PC-9 (cell line): ENCODE measurements around the gene CD6. TPM values are rescaled to one million over a fixed set of nuclear protein-coding genes. Genes with fewer than 3 reads are reported as not detected.

Experiments
- BruUV-seq: library from RNA; stranded (reverse); fragments of 400-500 nt; replicated peaks from 2 replicates; lab custom pipeline; 2021; lab: Mats Ljungman, UMichigan
- CTCF ChIA-PET: fragments of 300-600 bp; sonication (Branson Sonifier 250); formaldehyde crosslinking; loops from one replicate; lab custom pipeline; 2022; ENCODE audit warnings: antibody characterized with exemption; lab: Charles Lee
- POLR2A ChIA-PET: fragments of 300-600 bp; sonication (Branson Sonifier 250); formaldehyde crosslinking; loops from one replicate; lab custom pipeline; 2022; ENCODE audit warnings: antibody characterized with exemption; ENCODE audit not compliant: unreplicated experiment; lab: Charles Lee
- DNase-seq, 2 experiments: peaks; one replicate each; pipeline versions ENCODE4 v3.0.0 to v3.0.0-alpha.2; 2015 to 2022; ENCODE audit warnings: mixed read lengths in 1 of 2
- H2AFZ ChIP-seq: fragments of 200-600 bp; sonication (generic); 2 replicates; pipeline ENCODE4 v1.8.1; 2017; ENCODE audit warnings: antibody characterized with exemption
- H3F3A ChIP-seq: fragments of 200-600 bp; sonication (generic); 2 replicates; pipeline ENCODE4 v1.8.1; 2017; ENCODE audit warnings: antibody characterized with exemption, mild to moderate bottlenecking, low read depth; ENCODE audit not compliant: insufficient read depth
- H3K27ac ChIP-seq: fragments of 200-600 bp; sonication (generic); 2 replicates; pipeline ENCODE4 v1.6.1; 2016; ENCODE audit warnings: mixed run types
- H3K27me3 ChIP-seq: fragments of 200-600 bp; sonication (generic); 2 replicates; pipeline ENCODE4 v1.6.1; 2016; ENCODE audit warnings: low read depth, mixed run types; ENCODE audit not compliant: insufficient read depth
- H3K36me3 ChIP-seq: fragments of 200-600 bp; sonication (generic); 2 replicates; pipeline ENCODE4 v1.6.1; 2016; ENCODE audit warnings: low read depth, mixed run types
- H3K4me1 ChIP-seq: fragments of 200-600 bp; sonication (generic); replicated peaks from 2 replicates; pipeline ENCODE4 v1.6.1; 2016; ENCODE audit warnings: mixed run types; ENCODE audit not compliant: insufficient read depth
- H3K4me2 ChIP-seq: fragments of 200-600 bp; sonication (generic); 2 replicates; pipeline ENCODE4 v1.6.1; 2017; ENCODE audit warnings: mixed run types
- H3K4me3 ChIP-seq: fragments of 200-600 bp; sonication (generic); 2 replicates; pipeline ENCODE4 v1.6.1; 2016; ENCODE audit warnings: mixed run types
- H3K79me2 ChIP-seq: fragments of 200-600 bp; sonication (generic); 2 replicates; pipeline ENCODE4 v1.6.1; 2017; ENCODE audit warnings: low read depth, mixed run types
- H3K9me2 ChIP-seq: fragments of 200-600 bp; sonication (generic); 2 replicates; pipeline ENCODE4 v1.8.1; 2017; ENCODE audit warnings: mild to moderate bottlenecking; ENCODE audit not compliant: insufficient read depth
- H3K9me3 ChIP-seq: fragments of 200-600 bp; sonication (generic); 2 replicates; pipeline ENCODE4 v1.8.1; 2016; ENCODE audit warnings: low read depth; ENCODE audit not compliant: insufficient read depth
- H4K20me1 ChIP-seq: fragments of 200-600 bp; sonication (generic); 2 replicates; pipeline ENCODE4 v1.8.1; 2017; ENCODE audit not compliant: insufficient read depth
- EZH2 ChIP-seq: fragments of 200-600 bp; sonication (generic); IDR thresholded peaks from 2 replicates; pipeline ENCODE4 v1.8.0; 2017; ENCODE audit warnings: antibody characterized with exemption, low read depth
- intact Hi-C: fragments of 100-400 bp; cut with micrococcal nuclease; formaldehyde crosslinking; loops from one replicate; pipeline ENCODE4 v1.10.0; 2022; ENCODE audit not compliant: unreplicated experiment
- total RNA-seq: library from RNA; stranded (reverse); gene quantifications from 2 replicates; pipeline ENCODE4 v1.2.3, GENCODE V29; 2021
- TF ChIP-seq, protein P1 (sequence below): fragments of 200-600 bp; sonication (generic); conservative IDR thresholded peaks from 2 replicates; pipeline ENCODE4 v1.6.1; 2017; ENCODE audit warnings: mixed run types, antibody characterized with exemption, mild to moderate bottlenecking, moderate library complexity

Gene CD6
- total RNA-seq, 1 experiment from 2014 or later, result 0.74 TPM

DNA sequence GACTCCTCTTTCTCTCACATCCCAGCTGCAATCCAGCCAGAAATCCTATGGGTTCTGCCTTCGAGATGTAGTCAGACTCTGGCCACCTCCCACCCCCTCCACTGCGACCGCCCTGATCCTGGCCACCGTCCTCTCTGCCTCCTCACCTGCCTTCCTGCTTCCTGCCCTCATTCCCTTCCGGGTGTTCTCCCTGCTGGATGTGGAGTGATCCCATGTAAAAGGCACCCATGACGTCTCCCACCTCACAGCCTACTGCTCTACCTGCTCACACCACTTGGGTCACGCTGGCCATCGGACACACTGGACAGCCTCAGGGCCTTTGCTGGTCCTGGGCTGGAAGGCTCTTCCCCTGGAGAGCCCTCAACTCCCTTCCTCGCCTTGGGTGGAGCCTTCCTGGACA is 97.1 kb downstream of the CD6 start:
- no peaks in the 10 kb centered on the region for H3F3A ChIP-seq
- H3K4me2 ChIP-seq, result no peak overlapping the region
- intact Hi-C loops, result no loop called here
- H4K20me1 ChIP-seq, result no peaks in the 10 kb centered on the region
- H3K27me3 ChIP-seq, result no peaks in the 10 kb centered on the region
- no peaks in the 10 kb centered on the region for H3K9me3 ChIP-seq
- no peaks in the 10 kb centered on the region for H3K79me2 ChIP-seq
- CTCF ChIA-PET, result no interaction called here
- H3K9me2 ChIP-seq, result no peaks in the 10 kb centered on the region
- DNase-seq, result no peak
- H3K27ac ChIP-seq, result no peak overlapping the region
- no peak overlapping the region for H2AFZ ChIP-seq
- no peaks in the 10 kb centered on the region for H3K4me1 ChIP-seq
- no peak overlapping the region for H3K4me3 ChIP-seq
- POLR2A ChIA-PET, result no interaction called here
- TF ChIP-seq EZH2, result no peak
- TF ChIP-seq, protein P1, sequence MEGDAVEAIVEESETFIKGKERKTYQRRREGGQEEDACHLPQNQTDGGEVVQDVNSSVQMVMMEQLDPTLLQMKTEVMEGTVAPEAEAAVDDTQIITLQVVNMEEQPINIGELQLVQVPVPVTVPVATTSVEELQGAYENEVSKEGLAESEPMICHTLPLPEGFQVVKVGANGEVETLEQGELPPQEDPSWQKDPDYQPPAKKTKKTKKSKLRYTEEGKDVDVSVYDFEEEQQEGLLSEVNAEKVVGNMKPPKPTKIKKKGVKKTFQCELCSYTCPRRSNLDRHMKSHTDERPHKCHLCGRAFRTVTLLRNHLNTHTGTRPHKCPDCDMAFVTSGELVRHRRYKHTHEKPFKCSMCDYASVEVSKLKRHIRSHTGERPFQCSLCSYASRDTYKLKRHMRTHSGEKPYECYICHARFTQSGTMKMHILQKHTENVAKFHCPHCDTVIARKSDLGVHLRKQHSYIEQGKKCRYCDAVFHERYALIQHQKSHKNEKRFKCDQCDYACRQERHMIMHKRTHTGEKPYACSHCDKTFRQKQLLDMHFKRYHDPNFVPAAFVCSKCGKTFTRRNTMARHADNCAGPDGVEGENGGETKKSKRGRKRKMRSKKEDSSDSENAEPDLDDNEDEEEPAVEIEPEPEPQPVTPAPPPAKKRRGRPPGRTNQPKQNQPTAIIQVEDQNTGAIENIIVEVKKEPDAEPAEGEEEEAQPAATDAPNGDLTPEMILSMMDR, result no peak
- no TSS peak for BruUV-seq
- H3K36me3 ChIP-seq, result no peaks in the 10 kb centered on the region

DNA sequence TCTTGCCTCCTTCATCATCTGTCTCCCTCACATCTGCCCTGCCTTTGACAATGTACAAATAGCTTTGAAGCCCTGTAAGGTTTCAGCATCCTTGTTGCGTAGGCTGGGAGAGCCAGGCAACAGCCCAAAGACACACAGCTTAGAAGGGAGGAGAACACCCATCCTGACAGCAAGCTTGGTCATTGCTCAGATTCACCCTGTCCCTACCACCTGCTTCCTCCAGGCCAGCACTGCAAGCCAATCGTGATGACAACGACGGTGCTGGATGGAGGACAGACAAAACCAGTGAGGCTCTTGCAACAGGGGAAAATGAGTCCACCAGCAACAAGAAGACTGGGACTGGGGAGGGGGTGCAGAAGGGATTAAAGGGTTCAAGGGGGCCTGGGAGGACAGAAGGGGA is 97.9 kb downstream of the CD6 start:
- no peaks in the 10 kb centered on the region for H3F3A ChIP-seq
- no peak overlapping the region for H2AFZ ChIP-seq
- no peaks in the 10 kb centered on the region for H3K27me3 ChIP-seq
- no peaks in the 10 kb centered on the region for H3K9me3 ChIP-seq
- no peaks in the 10 kb centered on the region for H3K9me2 ChIP-seq
- no TSS peak for BruUV-seq
- TF ChIP-seq, protein P1, result no peak
- TF ChIP-seq EZH2, result no peak
- no peaks in the 10 kb centered on the region for H3K36me3 ChIP-seq
- H3K27ac ChIP-seq, result no peak overlapping the region
- H3K4me3 ChIP-seq, result no peak overlapping the region
- ChIA-PET POLR2A (no interaction called here), CTCF (no interaction called here)
- intact Hi-C loops, result no loop called here
- no peak for DNase-seq
- no peaks in the 10 kb centered on the region for H3K4me1 ChIP-seq
- H3K4me2 ChIP-seq, result no peak overlapping the region
- no peaks in the 10 kb centered on the region for H3K79me2 ChIP-seq
- H4K20me1 ChIP-seq, result no peaks in the 10 kb centered on the region

Other genes starting within 250 kb of the CD6 start
- gene MS4A18, start 247.0 kb upstream of the CD6 start, total RNA-seq, result not detected in 2 replicates
- gene MS4A15, start 214.8 kb upstream of the CD6 start, total RNA-seq, result not detected in 2 replicates
- gene MS4A10, start 186.3 kb upstream of the CD6 start, total RNA-seq, result not detected in 2 replicates
- 34.8 and 35.6 TPM in 2 replicates for gene CCDC86, start 129.6 kb upstream of the CD6 start, total RNA-seq
- 0.18 TPM in 1 of 2 replicates, not detected in the other for gene PTGDR2, start 115.7 kb upstream of the CD6 start, total RNA-seq
- not detected in 2 replicates for gene ZP1, start 104.1 kb upstream of the CD6 start, total RNA-seq
- gene PRPF19, start 65.1 kb upstream of the CD6 start, total RNA-seq, result 135 and 160 TPM in 2 replicates
- gene TMEM109, start 57.5 kb upstream of the CD6 start, total RNA-seq, result 104 and 105 TPM in 2 replicates
- gene TMEM132A, start 47.2 kb upstream of the CD6 start, total RNA-seq, result 54.4 and 90.3 TPM in 2 replicates
- gene SLC15A3, start 19.5 kb upstream of the CD6 start, total RNA-seq, result 2.7 and 5.5 TPM in 2 replicates
- not detected in 2 replicates for gene CD5, start 130.8 kb downstream of the CD6 start, total RNA-seq
- gene VPS37C, start 189.7 kb downstream of the CD6 start, total RNA-seq, result 27.1 and 29.0 TPM in 2 replicates
- not detected in 2 replicates for gene PGA3, start 231.8 kb downstream of the CD6 start, total RNA-seq